Measurements from ENCODE around the gene ING1.
A peak's percentile ranks its signal among the peaks of the same experiment; 100 is the strongest.

The ING1 gene

GRCh38 chr13:110702089-110702488, 11.4 kb upstream of the ING1 start:
- TF ChIP-seq SUZ12 (IDR thresholded peaks at IDR 0.05; ENCODE audit: extremely low read depth, insufficient read depth, insufficient read length) (no peak), YY1 (IDR thresholded peaks at IDR 0.05; ENCODE audit: insufficient read depth, insufficient read length) (no peak), ZNF274 (IDR thresholded peaks at IDR 0.05; ENCODE audit: low read depth, low read length) (no peak)
- Histone ChIP-seq H3K36me3 (ENCODE audit: insufficient read depth, insufficient read length, low read length) (peaks cover 61% of the 10 kb centered on the region), H3K4me1 (ENCODE audit: insufficient read depth, insufficient read length) (peaks cover 8% of the 10 kb centered on the region)

GRCh38 chr13:110702591-110703526, 10.6 kb upstream of the ING1 start:
- no peak for DNase-seq (ENCODE audit: low read depth, low spot score)
- Histone ChIP-seq H3K9me3 (ENCODE audit: insufficient read depth, low read length) (no peaks in the 10 kb centered on the region), H3K36me3 (ENCODE audit: insufficient read depth, insufficient read length, low read length) (peaks cover 55% of the 10 kb centered on the region), H3K4me1 (ENCODE audit: insufficient read depth, insufficient read length) (peaks cover 8% of the 10 kb centered on the region), H3K9ac (ENCODE audit: insufficient read length, low read depth) (no peak overlapping the region), H3K27me3 (ENCODE audit: insufficient read depth, insufficient read length) (no peaks in the 10 kb centered on the region), H3K4me3 (ENCODE audit: insufficient read length, low read depth) (no peak overlapping the region)
- TF ChIP-seq SUZ12 (IDR thresholded peaks at IDR 0.05; ENCODE audit: extremely low read depth, insufficient read depth, insufficient read length): no peak
- no peak for TF ChIP-seq ZNF274 (IDR thresholded peaks at IDR 0.05; ENCODE audit: low read depth, low read length)
- TF ChIP-seq YY1 (IDR thresholded peaks at IDR 0.05; ENCODE audit: insufficient read depth, insufficient read length): no peak

More at GRCh38 chr13:110702089-110702488, 11.4 kb upstream of the ING1 start:
- no peaks in the 10 kb centered on the region for H3K9me3 ChIP-seq (ENCODE audit: insufficient read depth, low read length)
- no peak overlapping the region for H3K9ac ChIP-seq (ENCODE audit: insufficient read length, low read depth)
- H3K4me3 ChIP-seq (ENCODE audit: insufficient read length, low read depth): no peak overlapping the region
- DNase-seq (ENCODE audit: low read depth, low spot score): no peak
- no peaks in the 10 kb centered on the region for H3K27me3 ChIP-seq (ENCODE audit: insufficient read depth, insufficient read length)

GRCh38 chr13:110705356-110705825, 8.1 kb upstream of the ING1 start:
- H3K9me3 ChIP-seq (ENCODE audit: insufficient read depth, low read length): no peaks in the 10 kb centered on the region
- TF ChIP-seq ZNF274 (IDR thresholded peaks at IDR 0.05; ENCODE audit: low read depth, low read length) (no peak), YY1 (IDR thresholded peaks at IDR 0.05; ENCODE audit: insufficient read depth, insufficient read length) (no peak), SUZ12 (IDR thresholded peaks at IDR 0.05; ENCODE audit: extremely low read depth, insufficient read depth, insufficient read length) (no peak)
- peaks cover 34% of the 10 kb centered on the region for H3K36me3 ChIP-seq (ENCODE audit: insufficient read depth, insufficient read length, low read length)
- peak overlapping the region; percentile 87 for H3K9ac ChIP-seq (ENCODE audit: insufficient read length, low read depth)
- peaks cover 8% of the 10 kb centered on the region for H3K4me1 ChIP-seq (ENCODE audit: insufficient read depth, insufficient read length)
- peak overlapping the region; percentile 72 for H3K4me3 ChIP-seq (ENCODE audit: insufficient read length, low read depth)
- no peak for DNase-seq (ENCODE audit: low read depth, low spot score)
- H3K27me3 ChIP-seq (ENCODE audit: insufficient read depth, insufficient read length): no peaks in the 10 kb centered on the region

- DNase-seq (ENCODE audit: low read depth, low spot score): peak; percentile 93
- TF ChIP-seq ZNF274 (IDR thresholded peaks at IDR 0.05; ENCODE audit: low read depth, low read length) (no peak), YY1 (IDR thresholded peaks at IDR 0.05; ENCODE audit: insufficient read depth, insufficient read length) (no peak), SUZ12 (IDR thresholded peaks at IDR 0.05; ENCODE audit: extremely low read depth, insufficient read depth, insufficient read length) (no peak)
- Histone ChIP-seq H3K9me3 (ENCODE audit: insufficient read depth, low read length) (no peaks in the 10 kb centered on the region), H3K4me1 (ENCODE audit: insufficient read depth, insufficient read length) (peaks cover 8% of the 10 kb centered on the region), H3K4me3 (ENCODE audit: insufficient read length, low read depth) (peak within 1 kb of the TSS; percentile 72), H3K9ac (ENCODE audit: insufficient read length, low read depth) (peak within 1 kb of the TSS; percentile 87), H3K27me3 (ENCODE audit: insufficient read depth, insufficient read length) (no peaks in the 10 kb centered on the region), H3K36me3 (ENCODE audit: insufficient read depth, insufficient read length, low read length) (peaks cover 28% of the 10 kb centered on the region)
Measured at GRCh38 chr13:110705826-110706569, 7.5 kb upstream of the ING1 start, which contains the start of gene CARS2. CARS2 (minus strand) TSS chr13:110706116; CDS start chr13:110706093, 23 bp downstream.

- no peak for TF ChIP-seq YY1 (IDR thresholded peaks at IDR 0.05; ENCODE audit: insufficient read depth, insufficient read length)
- TF ChIP-seq SUZ12 (IDR thresholded peaks at IDR 0.05; ENCODE audit: extremely low read depth, insufficient read depth, insufficient read length): no peak
- TF ChIP-seq ZNF274 (IDR thresholded peaks at IDR 0.05; ENCODE audit: low read depth, low read length): no peak
- peak overlapping the region; percentile 45 for H3K4me3 ChIP-seq (ENCODE audit: insufficient read length, low read depth)
- H3K4me1 ChIP-seq (ENCODE audit: insufficient read depth, insufficient read length): peaks cover 8% of the 10 kb centered on the region
- DNase-seq (ENCODE audit: low read depth, low spot score): no peak
- no peaks in the 10 kb centered on the region for H3K9me3 ChIP-seq (ENCODE audit: insufficient read depth, low read length)
- no peaks in the 10 kb centered on the region for H3K27me3 ChIP-seq (ENCODE audit: insufficient read depth, insufficient read length)
- H3K9ac ChIP-seq (ENCODE audit: insufficient read length, low read depth): peak overlapping the region; percentile 86
- H3K36me3 ChIP-seq (ENCODE audit: insufficient read depth, insufficient read length, low read length): peaks cover 21% of the 10 kb centered on the region
Measured at GRCh38 chr13:110706570-110707372, 6.7 kb upstream of the ING1 start.

GRCh38 chr13:110712081-110712848, 1.2 kb upstream of the ING1 start:
- Histone ChIP-seq H3K36me3 (ENCODE audit: insufficient read depth, insufficient read length, low read length) (no peaks in the 10 kb centered on the region), H3K9me3 (ENCODE audit: insufficient read depth, low read length) (no peaks in the 10 kb centered on the region), H3K4me1 (ENCODE audit: insufficient read depth, insufficient read length) (no peaks in the 10 kb centered on the region), H3K9ac (ENCODE audit: insufficient read length, low read depth) (peak overlapping the region; percentile 94), H3K4me3 (ENCODE audit: insufficient read length, low read depth) (peak overlapping the region; percentile 96), H3K27me3 (ENCODE audit: insufficient read depth, insufficient read length) (no peaks in the 10 kb centered on the region)
- DNase-seq (ENCODE audit: low read depth, low spot score): peak; percentile 82
- TF ChIP-seq YY1 (IDR thresholded peaks at IDR 0.05; ENCODE audit: insufficient read depth, insufficient read length): no peak
- no peak for TF ChIP-seq SUZ12 (IDR thresholded peaks at IDR 0.05; ENCODE audit: extremely low read depth, insufficient read depth, insufficient read length)
- TF ChIP-seq ZNF274 (IDR thresholded peaks at IDR 0.05; ENCODE audit: low read depth, low read length): no peak

Data from NT2/D1 (cell line).